ENCODE results near the gene ENTPD5.
"Not testable (repeated sequence)": the region's sequence is repeated elsewhere in the genome, so short reads cannot be mapped to it uniquely, and the experiment has no call there.

Gene ENTPD5

GRCh38 chr14:73937012-73937411 lies 82.1 kb downstream of the ENTPD5 start:
- DNase-seq = no peak

DNA sequence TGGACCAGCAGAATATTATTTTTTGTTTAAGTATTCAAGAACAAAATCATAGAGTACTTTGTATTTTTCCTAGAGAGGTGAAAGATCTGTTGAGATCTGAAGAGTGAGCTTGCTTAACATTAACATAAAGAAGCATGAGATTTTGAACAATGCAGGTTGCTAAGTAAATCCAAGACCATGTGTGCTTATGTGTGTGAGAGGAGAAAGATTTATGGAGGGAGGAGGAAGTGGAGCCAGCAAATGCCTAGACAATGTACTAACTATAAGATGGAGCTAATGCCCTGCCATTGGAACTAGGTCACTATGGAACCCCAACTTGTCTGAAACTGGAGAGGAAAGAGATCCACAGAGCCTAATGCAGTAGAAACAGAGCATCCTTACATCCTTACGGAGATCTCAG lies 82.5 kb downstream of the ENTPD5 start:
- no peak for DNase-seq

- DNase-seq = no peak
Measured at GRCh38 chr14:73935666-73936065, 83.4 kb downstream of the ENTPD5 start.

DNA sequence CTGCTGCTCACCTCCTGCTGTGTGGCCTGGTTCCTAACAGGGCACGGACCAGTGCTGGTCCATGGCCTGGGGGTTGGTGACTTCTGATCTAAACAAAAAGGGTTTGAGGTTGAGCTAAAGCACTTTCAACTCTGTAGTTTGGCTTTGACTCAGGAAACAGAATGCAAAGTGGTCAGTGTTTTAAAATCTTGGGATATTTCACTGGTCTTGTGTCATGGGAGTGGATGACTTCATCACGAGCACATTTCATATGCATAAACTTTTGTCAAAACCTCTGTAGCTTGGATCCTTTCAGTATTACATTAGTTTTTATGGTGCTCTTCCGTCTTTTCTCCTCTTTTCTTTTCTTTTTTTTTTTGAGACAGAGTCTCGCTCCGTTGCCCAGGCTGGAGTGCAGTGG lies 94.8 kb downstream of the ENTPD5 start:
- no peak for DNase-seq

DNA sequence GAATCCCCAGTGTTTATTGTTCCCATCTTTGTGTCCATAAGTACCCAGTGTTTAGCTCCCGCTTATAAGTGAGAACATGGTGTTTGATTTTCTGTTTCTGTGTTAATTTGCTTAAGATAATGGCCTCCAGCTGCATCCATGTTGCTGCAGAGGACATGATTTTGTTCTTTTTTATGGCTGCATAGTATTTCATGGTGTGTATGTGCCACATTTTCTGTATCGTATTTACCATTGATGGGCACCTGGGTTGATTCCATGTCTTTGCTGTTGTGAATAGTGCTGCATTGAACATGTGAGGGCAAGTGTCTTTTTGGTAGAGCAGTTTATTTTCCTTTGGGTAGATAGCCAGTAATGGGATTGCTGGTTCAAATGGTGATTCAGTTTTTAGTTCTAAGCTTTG lies 99.6 kb downstream of the ENTPD5 start:
- DNase-seq = not testable (repeated sequence)

- no peak for DNase-seq
Measured at GRCh38 chr14:73916324-73916723, 102.8 kb downstream of the ENTPD5 start.

- DNase-seq = no peak
Measured at GRCh38 chr14:73913256-73913655, 105.8 kb downstream of the ENTPD5 start.

GRCh38 chr14:73909681-73910080 lies 109.4 kb downstream of the ENTPD5 start:
- no peak for DNase-seq

Measured in DMS153 (cell line).